Measurements from ENCODE around the gene GAPVD1.

DNA sequence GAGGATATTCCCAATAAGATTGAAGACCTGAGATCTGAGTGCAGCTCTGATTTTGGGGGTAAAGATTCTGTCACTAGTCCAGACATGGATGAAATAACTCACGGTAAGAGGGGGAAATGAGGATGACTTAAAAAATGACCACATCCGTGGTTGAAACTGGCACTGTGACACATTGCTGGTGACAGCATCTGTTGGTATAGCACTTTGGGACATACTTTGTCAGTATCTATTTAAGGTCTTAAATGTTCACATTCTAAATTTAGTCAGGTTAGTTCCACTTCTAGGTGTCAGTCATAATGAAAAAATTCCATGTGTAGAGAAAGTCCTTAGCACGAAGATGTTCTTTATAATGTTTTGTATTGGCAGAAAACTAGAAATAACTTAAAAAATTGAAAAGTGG, 70.9 kb downstream of the GAPVD1 start:
- TF ChIP-seq, protein P1, sequence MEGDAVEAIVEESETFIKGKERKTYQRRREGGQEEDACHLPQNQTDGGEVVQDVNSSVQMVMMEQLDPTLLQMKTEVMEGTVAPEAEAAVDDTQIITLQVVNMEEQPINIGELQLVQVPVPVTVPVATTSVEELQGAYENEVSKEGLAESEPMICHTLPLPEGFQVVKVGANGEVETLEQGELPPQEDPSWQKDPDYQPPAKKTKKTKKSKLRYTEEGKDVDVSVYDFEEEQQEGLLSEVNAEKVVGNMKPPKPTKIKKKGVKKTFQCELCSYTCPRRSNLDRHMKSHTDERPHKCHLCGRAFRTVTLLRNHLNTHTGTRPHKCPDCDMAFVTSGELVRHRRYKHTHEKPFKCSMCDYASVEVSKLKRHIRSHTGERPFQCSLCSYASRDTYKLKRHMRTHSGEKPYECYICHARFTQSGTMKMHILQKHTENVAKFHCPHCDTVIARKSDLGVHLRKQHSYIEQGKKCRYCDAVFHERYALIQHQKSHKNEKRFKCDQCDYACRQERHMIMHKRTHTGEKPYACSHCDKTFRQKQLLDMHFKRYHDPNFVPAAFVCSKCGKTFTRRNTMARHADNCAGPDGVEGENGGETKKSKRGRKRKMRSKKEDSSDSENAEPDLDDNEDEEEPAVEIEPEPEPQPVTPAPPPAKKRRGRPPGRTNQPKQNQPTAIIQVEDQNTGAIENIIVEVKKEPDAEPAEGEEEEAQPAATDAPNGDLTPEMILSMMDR (IDR thresholded peaks at IDR 0.05) = no peak
- no peak for TF ChIP-seq POLR2A (IDR thresholded peaks at IDR 0.05)
